ENCODE measurements around the gene AQP3.
"Not testable (repeated sequence)": the region's sequence is repeated elsewhere in the genome, so short reads cannot be mapped to it uniquely, and the experiment has no call there.

The AQP3 gene

GRCh38 chr9:33446946-33447798 is at the start of gene AQP3:
Gene AQP3, minus strand, starts transcription at chr9:33447593. Its CDS starts 63 bp downstream, at chr9:33447530.
- DNase-seq (ENCODE audit: low spot score) = peak; percentile 77

- not testable (repeated sequence) for DNase-seq (ENCODE audit: low spot score)
These were observed 46.4 kb upstream of the AQP3 start for GRCh38 chr9:33493819-33494218.

- DNase-seq (ENCODE audit: low spot score) = no peak
These were observed 41.7 kb upstream of the AQP3 start for GRCh38 chr9:33489066-33489465.

GRCh38 chr9:33485312-33485711 is 37.9 kb upstream of the AQP3 start:
- not testable (repeated sequence) for DNase-seq (ENCODE audit: low spot score)

- no peak for DNase-seq (ENCODE audit: low spot score)
These were observed 33.6 kb upstream of the AQP3 start for GRCh38 chr9:33480976-33481375.

GRCh38 chr9:33480106-33480505 is 32.7 kb upstream of the AQP3 start:
- no peak for DNase-seq (ENCODE audit: low spot score)

GRCh38 chr9:33476503-33476902 is 29.1 kb upstream of the AQP3 start:
- DNase-seq (ENCODE audit: low spot score) = no peak

- DNase-seq (ENCODE audit: low spot score) = no peak
These were observed 28.0 kb upstream of the AQP3 start for GRCh38 chr9:33475357-33475756.

- peak; percentile 99 for DNase-seq (ENCODE audit: low spot score)
These were observed 26.4 kb upstream of the AQP3 start, which contains the start of gene NOL6 for GRCh38 chr9:33473643-33474352. Gene NOL6, minus strand, starts transcription at chr9:33473924. Its CDS starts 82 bp downstream, at chr9:33473842.

- no peak for DNase-seq (ENCODE audit: low spot score)
These were observed 25.7 kb upstream of the AQP3 start for GRCh38 chr9:33472881-33473615.

GRCh38 chr9:33472171-33472880 is 24.9 kb upstream of the AQP3 start:
- no peak for DNase-seq (ENCODE audit: low spot score)

GRCh38 chr9:33471361-33471760 is 24.0 kb upstream of the AQP3 start:
- no peak for DNase-seq (ENCODE audit: low spot score)

GRCh38 chr9:33469891-33470290 is 22.5 kb upstream of the AQP3 start:
- no peak for DNase-seq (ENCODE audit: low spot score)

GRCh38 chr9:33468797-33469621 is 21.6 kb upstream of the AQP3 start:
- DNase-seq (ENCODE audit: low spot score) = no peak

- no peak for DNase-seq (ENCODE audit: low spot score)
These were observed 20.9 kb upstream of the AQP3 start for GRCh38 chr9:33468215-33468730.

GRCh38 chr9:33467526-33467925 is 20.1 kb upstream of the AQP3 start:
- DNase-seq (ENCODE audit: low spot score) = no peak

GRCh38 chr9:33466565-33467495 is 19.4 kb upstream of the AQP3 start:
- peak; percentile 81 for DNase-seq (ENCODE audit: low spot score)

GRCh38 chr9:33465596-33466564 is 18.5 kb upstream of the AQP3 start:
- no peak for DNase-seq (ENCODE audit: low spot score)

Data from CD4-positive, alpha-beta T cell treated with Interleukin-2 at 100 ng/mL for 4 hours (primary cell).